ENCODE data around the gene C15orf39. TPM values are rescaled to one million over a fixed set of nuclear protein-coding genes. Genes with fewer than 3 reads are reported as not detected.

The C15orf39 gene
- total RNA-seq, 1 donor from 2014 or later: 9.0 TPM

Small RNAs within 50 kb of the gene (small RNA-seq; reads per million reads assigned to genes)
- not detected for gene AC068338.1 (ENCODE audit: low replicate concordance)

Other genes starting within 250 kb of the C15orf39 start
- gene RPP25, start 245.1 kb upstream of the C15orf39 start, total RNA-seq: 3.3 TPM
- gene SCAMP5, start 206.3 kb upstream of the C15orf39 start, total RNA-seq: 0.62 TPM
- gene PPCDC, start 178.3 kb upstream of the C15orf39 start, total RNA-seq: 9.9 TPM
- not detected for gene GOLGA6C, start 56.5 kb downstream of the C15orf39 start, total RNA-seq
- gene GOLGA6D, start 81.0 kb downstream of the C15orf39 start, total RNA-seq: not detected
- 25.0 TPM for gene COMMD4, start 134.2 kb downstream of the C15orf39 start, total RNA-seq
- 22.7 TPM for gene NEIL1, start 145.2 kb downstream of the C15orf39 start, total RNA-seq
- 143 TPM for gene MAN2C1, start 166.7 kb downstream of the C15orf39 start, total RNA-seq
- gene SIN3A, start 249.8 kb downstream of the C15orf39 start, total RNA-seq: 48.2 TPM